DND-41 (cell line): ENCODE measurements around the gene MRPL1.

Experiments
- ATAC-seq: fragments of 200-7000 bp; cut with Tn5 transposase; 3 replicates; pipeline ENCODE4 v1.9.1; 2021; ENCODE audit warnings: low read depth; ENCODE audit not compliant: insufficient read depth
- DNase-seq: peaks from one replicate; pipeline ENCODE4 v3.0.0-alpha.2; 2020
- H2AFZ ChIP-seq: 2 replicates; pipeline ENCODE4 v1.6.0; 2012; ENCODE audit warnings: low read depth, low read length
- H3K27ac ChIP-seq: 2 replicates; pipeline ENCODE4 v1.5.1; 2012; ENCODE audit warnings: low read length, inconsistent platforms
- H3K27me3 ChIP-seq: fragments of 200-600 bp; sonication (generic); 2 replicates; pipeline ENCODE4 v1.6.0; 2012; ENCODE audit warnings: low read length, mild to moderate bottlenecking, inconsistent platforms; ENCODE audit not compliant: insufficient read depth, poor library complexity
- H3K36me3 ChIP-seq: 2 replicates; pipeline ENCODE4 v1.5.1; 2012; ENCODE audit warnings: low read length, inconsistent platforms; ENCODE audit not compliant: insufficient read depth
- H3K4me1 ChIP-seq: 2 replicates; pipeline ENCODE4 v1.5.1; 2012; ENCODE audit warnings: mild to moderate bottlenecking, low read length; ENCODE audit not compliant: insufficient read depth
- H3K4me2 ChIP-seq: 2 replicates; pipeline ENCODE4 v1.6.0; 2012; ENCODE audit warnings: mild to moderate bottlenecking, moderate library complexity, low read length, inconsistent platforms; ENCODE audit not compliant: insufficient read depth
- H3K4me3 ChIP-seq, 2 experiments: fragments of 200-600 bp in 1 of 2; shearing (Covaris generic) in 1 of 2; 2 replicates each; pipeline ENCODE4 v1.5.1; 2012 to 2016; ENCODE audit warnings: inconsistent platforms in 2 of 2, low read length in 2 of 2, mild to moderate bottlenecking in 2 of 2, low read depth in 1 of 2, moderate library complexity in 1 of 2
- H3K79me2 ChIP-seq: 2 replicates; pipeline ENCODE4 v1.6.0; 2012; ENCODE audit warnings: low read length, inconsistent platforms; ENCODE audit not compliant: insufficient read depth
- H3K9ac ChIP-seq: 2 replicates; pipeline ENCODE4 v1.6.0; 2012; ENCODE audit warnings: low read depth, mild to moderate bottlenecking, inconsistent platforms, low read length, moderate library complexity
- H3K9me3 ChIP-seq: 2 replicates; pipeline ENCODE4 v1.5.1; 2012; ENCODE audit warnings: low read length, moderate library complexity, mild to moderate bottlenecking, inconsistent platforms; ENCODE audit not compliant: insufficient read depth, severe bottlenecking
- H4K20me1 ChIP-seq: 2 replicates; pipeline ENCODE4 v1.6.0; 2012; ENCODE audit warnings: low read length; ENCODE audit not compliant: insufficient read depth
- CTCF ChIP-seq: IDR thresholded peaks from 2 replicates; pipeline ENCODE4 v1.5.1; 2012; ENCODE audit warnings: borderline replicate concordance, low read length, moderate library complexity, mild to moderate bottlenecking; ENCODE audit not compliant: poor library complexity, severe bottlenecking; ENCODE audit errors: extremely low read depth
- EZH2 ChIP-seq: IDR thresholded peaks from 3 replicates; pipeline ENCODE4 v1.6.1; 2012; ENCODE audit warnings: borderline replicate concordance, low read depth, mild to moderate bottlenecking, moderate library complexity, low read length, inconsistent platforms; ENCODE audit not compliant: severe bottlenecking

The MRPL1 gene

GRCh38 chr4:77922158-77923094 lies 59.8 kb downstream of the MRPL1 start:
- Histone ChIP-seq H3K27me3 (no peaks in the 10 kb centered on the region), H3K36me3 (peaks cover 2% of the 10 kb centered on the region; the same call in 1 of the 2 replicates), H2AFZ (no peak overlapping the region), H3K9me3 (no peaks in the 10 kb centered on the region), H3K79me2 (no peaks in the 10 kb centered on the region), H3K27ac (no peak overlapping the region), H4K20me1 (no peaks in the 10 kb centered on the region), H3K4me1 (no peaks in the 10 kb centered on the region), H3K4me3 (no peak overlapping the region), H3K4me2 (no peak overlapping the region), H3K9ac (no peak overlapping the region)
- ATAC-seq (no peak), DNase-seq (no peak)
- TF ChIP-seq EZH2 (no peak), CTCF (no peak)

- Histone ChIP-seq H4K20me1 (no peaks in the 10 kb centered on the region), H3K9ac (no peak overlapping the region), H3K36me3 (peaks cover 19% of the 10 kb centered on the region; the same call in 1 of the 2 replicates), H3K4me3 (no peak overlapping the region), H3K27me3 (no peaks in the 10 kb centered on the region), H2AFZ (no peak overlapping the region), H3K79me2 (no peaks in the 10 kb centered on the region), H3K4me1 (no peaks in the 10 kb centered on the region), H3K9me3 (no peaks in the 10 kb centered on the region), H3K4me2 (no peak overlapping the region), H3K27ac (no peak overlapping the region)
- TF ChIP-seq EZH2, result no peak
- no peak for TF ChIP-seq CTCF
- ATAC-seq, result no peak
- no peak for DNase-seq
Measured at GRCh38 chr4:77927991-77928925, 65.6 kb downstream of the MRPL1 start.

GRCh38 chr4:77930154-77930639 lies 67.6 kb downstream of the MRPL1 start:
- peaks cover 17% of the 10 kb centered on the region; the same call in 1 of the 2 replicates for H3K36me3 ChIP-seq
- H3K27me3 ChIP-seq, result no peaks in the 10 kb centered on the region
- DNase-seq (no peak), ATAC-seq (no peak)
- no peaks in the 10 kb centered on the region for H4K20me1 ChIP-seq
- H3K4me2 ChIP-seq, result no peak overlapping the region
- H3K27ac ChIP-seq, result no peak overlapping the region
- H3K4me3 ChIP-seq, result no peak overlapping the region
- H2AFZ ChIP-seq, result no peak overlapping the region
- H3K9me3 ChIP-seq, result no peaks in the 10 kb centered on the region
- no peaks in the 10 kb centered on the region for H3K4me1 ChIP-seq
- no peaks in the 10 kb centered on the region for H3K79me2 ChIP-seq
- H3K9ac ChIP-seq, result no peak overlapping the region
- TF ChIP-seq CTCF (no peak), EZH2 (no peak)
